Liver (tissue), 1 donor: ENCODE data around the gene TMEM245.

Experiments used
- REST ChIP-seq: IDR thresholded peaks from 2 replicates; pipeline ENCODE4 v1.6.1; 2016; ENCODE audit warnings: antibody characterized with exemption, mild to moderate bottlenecking
- YY1 ChIP-seq: IDR thresholded peaks from 2 replicates; pipeline ENCODE4 v1.6.1; 2016; ENCODE audit warnings: antibody characterized with exemption, mild to moderate bottlenecking

GRCh38 chr9:109022873-109023272 lies 96.9 kb downstream of the TMEM245 start:
- TF ChIP-seq REST (no peak), YY1 (no peak)
